GM18508 (cell line): Measurements from ENCODE around the gene HEXIM1.

ENCODE experiments used
- ATAC-seq: cut with Tn5 transposase; IDR thresholded peaks from one replicate; pipeline ENCODE4 v1.9.1; 2021; ENCODE audit warnings: moderate number of reproducible peaks; ENCODE audit not compliant: insufficient read depth, unreplicated experiment

HEXIM1 gene

DNA sequence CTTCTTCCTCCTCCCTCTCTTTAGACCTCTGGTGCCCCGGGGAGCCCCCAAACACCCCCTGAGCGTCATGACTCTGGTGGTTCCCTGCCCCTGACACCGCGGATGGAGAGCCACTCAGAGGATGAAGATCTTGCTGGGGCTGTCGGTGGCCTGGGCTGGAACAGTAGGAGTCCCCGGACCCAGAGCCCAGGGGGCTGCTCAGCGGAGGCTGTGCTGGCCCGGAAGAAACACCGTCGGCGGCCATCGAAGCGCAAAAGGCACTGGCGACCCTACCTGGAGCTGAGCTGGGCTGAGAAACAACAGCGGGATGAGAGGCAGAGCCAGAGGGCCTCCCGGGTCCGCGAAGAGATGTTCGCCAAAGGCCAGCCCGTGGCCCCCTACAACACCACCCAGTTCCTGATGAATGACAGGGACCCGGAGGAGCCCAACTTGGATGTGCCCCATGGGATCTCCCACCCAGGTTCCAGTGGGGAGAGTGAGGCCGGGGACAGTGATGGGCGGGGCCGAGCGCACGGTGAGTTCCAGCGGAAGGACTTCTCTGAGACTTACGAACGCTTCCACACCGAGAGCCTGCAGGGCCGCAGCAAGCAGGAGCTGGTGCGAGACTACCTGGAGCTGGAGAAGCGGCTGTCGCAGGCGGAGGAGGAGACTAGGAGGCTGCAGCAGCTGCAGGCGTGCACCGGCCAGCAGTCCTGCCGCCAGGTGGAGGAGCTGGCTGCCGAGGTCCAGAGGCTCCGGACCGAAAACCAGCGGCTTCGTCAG, 20.9 kb downstream of the HEXIM1 start:
- ATAC-seq = no peak

DNA sequence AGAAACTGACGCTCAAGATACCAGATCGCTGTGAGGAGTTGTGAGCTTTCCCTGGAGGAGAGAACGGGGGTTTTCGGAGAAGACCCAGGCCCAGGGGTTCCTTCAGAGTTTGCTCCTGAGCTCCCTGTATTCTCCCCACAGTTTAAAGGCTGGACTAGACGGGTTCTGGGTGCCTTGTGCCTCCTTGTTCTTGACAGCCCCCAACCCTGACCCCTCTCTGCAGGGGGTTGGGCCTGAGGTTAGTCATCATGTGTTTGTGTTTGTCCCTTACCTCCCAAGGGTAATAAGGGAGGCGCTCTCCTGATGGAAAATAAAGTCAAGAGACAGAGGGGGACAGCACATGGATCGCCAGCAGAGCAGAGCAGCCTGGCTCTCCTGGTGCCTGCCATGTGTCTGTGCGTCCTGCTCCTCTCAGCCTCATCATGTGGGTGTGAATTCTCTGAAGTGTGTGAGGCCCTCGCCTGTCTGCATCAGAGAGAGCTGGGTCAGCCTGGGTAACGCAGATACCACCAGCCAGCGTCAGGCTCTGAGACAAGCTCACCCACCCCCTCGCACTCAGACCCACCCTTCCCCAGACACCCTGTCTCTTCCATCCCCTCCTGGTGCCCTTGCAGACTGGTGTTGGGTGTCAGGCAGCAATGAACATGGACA, 22.1 kb downstream of the HEXIM1 start:
- ATAC-seq = no peak

DNA sequence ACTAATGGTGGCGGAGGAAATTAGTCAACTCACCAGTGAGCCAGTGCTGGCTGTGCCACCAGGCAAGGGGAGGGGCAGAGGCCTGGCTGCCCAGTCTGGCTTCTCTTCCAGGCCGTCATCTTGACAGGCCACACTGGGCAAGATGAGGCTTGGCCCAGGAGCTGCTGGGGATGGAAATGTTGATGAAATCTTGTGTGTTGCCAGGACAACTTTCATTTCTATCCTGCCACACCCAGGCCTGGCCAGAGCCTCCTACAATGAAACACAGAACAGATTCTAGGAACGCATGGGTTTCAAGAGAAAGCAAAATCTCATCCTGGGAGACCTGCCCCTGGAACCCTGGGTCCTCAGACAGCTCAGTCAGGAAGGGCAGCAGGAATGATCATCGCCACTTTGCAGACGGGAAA, 22.7 kb downstream of the HEXIM1 start:
- ATAC-seq = no peak

DNA sequence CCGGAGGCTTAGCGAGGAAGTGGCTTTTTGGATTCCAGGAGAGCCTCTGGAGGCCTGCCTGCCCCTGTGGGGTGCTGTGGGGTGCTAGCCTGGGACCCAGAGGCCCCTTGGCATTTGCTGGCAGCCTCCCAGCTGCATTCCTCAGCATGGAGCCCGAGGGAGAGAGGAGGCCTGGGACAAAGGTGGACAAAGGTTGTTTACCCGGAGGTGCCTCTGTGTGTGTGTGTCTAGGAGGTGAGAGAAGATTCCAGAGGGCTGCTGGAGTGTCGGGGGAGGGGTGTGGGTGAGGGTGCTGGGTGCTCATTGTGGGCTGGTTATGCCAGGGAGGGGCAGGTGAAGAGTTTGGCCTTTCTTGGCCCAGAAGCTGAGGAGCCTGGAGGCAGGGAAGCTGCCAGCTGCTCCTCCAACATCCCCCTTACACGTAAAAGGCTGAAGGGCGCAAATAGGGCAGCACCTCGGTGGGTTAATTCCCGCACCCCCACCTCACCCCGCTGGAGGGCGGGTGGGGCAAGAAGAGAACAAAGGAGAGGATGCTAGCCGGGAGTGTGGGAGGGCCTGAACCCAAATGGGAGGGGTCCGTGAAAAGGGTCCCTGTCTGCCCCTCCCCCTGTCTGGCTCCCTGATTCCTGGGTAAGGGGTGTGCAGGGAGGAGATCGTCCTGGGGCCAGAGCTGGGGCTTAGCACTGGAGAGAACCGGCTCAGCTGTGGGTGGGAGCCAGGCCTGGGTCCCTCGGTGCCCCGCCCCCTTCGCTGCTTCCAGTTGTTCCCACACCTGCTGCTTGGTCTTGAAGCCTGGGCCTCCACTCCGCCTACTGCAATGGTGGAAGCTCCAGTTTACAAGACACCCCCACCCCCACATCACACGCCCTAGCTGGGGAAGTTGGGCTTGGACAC, 23.3 kb downstream of the HEXIM1 start:
- ATAC-seq = no peak

DNA sequence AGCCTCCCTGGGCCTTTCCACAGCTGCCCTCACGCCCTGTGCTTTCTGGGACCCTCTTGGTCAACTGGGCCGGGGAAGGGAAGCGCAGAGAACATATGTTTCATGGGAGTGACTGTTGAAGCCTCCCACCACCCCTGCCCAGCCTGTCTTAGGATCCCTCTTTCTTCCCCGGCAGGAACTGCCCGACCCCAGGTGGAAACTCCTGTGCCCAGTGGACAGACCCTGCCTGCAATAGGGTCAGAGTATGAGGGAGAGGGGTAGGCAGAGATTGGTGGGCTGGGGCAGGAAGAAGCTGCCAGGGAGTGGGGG, 23.9 kb downstream of the HEXIM1 start:
- ATAC-seq = no peak

DNA sequence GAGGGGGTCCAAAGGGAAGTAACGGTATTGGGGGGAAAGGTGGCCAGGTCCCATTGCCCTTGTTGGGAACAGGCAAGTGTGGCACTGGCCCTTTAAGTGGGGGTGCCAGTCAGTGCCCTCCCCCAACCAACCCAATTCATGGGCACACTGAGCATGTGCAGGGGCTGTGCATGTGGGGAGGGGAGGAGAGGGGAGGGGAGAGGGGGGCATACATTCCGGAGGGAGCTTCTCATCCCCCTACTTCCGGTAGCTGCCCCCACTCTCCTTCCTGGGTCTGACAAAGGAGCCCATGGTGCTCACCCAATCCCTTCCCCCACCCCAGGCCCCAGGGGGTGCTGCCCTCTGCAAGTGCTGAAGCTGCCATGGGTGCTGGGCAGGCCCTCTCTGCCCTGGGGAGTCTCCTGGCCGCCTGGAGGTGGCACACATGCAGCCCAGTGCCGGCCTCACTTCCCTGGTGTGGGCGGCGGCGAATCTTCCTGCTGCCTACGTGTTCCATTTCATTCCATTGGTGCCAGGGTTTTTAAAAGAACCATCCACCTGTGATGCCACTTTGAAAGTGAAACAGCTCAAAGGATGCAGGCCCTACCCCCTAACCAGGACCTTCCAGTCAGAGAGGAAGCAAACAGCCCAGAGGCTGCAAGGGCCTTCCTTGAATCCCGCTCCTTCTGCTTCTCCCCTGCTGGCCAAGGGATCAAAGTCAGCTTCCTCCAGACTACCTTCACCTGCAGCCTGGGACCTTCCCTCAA, 24.4 kb downstream of the HEXIM1 start:
- ATAC-seq = no peak

- no peak for ATAC-seq
These were observed 27.5 kb downstream of the HEXIM1 start for GRCh38 chr17:45175759-45176115.

- ATAC-seq = no peak
These were observed 29.3 kb downstream of the HEXIM1 start for GRCh38 chr17:45177563-45177962.

GRCh38 chr17:45184144-45184543, 35.9 kb downstream of the HEXIM1 start:
- ATAC-seq = no peak

DNA sequence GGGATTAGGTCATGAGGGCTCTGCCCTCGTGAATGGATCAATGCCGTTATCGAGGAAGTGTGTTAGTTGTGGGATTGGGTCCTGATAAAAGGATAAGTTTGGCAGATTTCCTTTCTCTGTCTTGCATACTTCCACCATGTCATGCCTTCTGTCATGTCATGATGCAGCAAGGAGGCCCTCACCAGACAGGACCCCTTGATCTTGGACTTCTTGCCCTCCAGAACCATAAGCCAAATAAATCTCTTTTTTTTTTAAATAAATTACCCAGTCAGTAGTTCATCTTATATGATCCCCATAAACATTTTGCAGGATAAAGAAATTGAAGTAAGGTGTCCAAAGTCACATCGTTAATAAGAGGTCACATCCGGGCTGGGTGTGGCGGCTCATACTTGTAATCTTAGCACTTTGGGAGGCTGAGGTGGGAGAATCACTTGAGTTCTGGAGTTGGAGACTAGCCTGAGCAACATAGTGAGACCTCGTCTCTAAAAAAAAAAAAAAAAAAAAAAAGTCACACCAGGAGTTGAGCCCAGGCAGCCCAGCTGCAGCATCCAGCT, 38.6 kb downstream of the HEXIM1 start:
- ATAC-seq = no peak

DNA sequence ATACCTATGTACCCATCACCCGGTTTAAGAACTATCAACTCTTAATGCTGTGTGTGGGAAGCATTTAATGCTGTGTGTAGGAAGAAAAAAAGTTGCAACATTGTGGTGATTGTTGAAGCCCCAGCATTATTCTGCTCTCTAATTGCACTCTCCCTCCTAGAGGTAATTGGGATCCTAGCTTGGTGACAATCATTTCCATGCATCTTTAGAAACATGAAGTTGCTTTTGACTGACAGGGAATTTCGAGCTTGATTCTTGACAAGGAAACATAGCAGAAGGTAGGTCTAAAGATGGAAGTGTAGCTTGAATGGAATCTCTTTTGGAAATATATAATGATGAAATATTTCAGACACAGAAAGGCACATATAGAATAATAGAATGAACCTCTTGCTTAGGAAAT, 40.7 kb downstream of the HEXIM1 start:
- no peak for ATAC-seq

- ATAC-seq = no peak
These were observed 42.4 kb downstream of the HEXIM1 start for GRCh38 chr17:45190503-45191255.

GRCh38 chr17:45195424-45195823, 47.1 kb downstream of the HEXIM1 start:
- ATAC-seq = no peak

- ATAC-seq = no peak
These were observed 48.8 kb downstream of the HEXIM1 start for GRCh38 chr17:45197108-45197507.

DNA sequence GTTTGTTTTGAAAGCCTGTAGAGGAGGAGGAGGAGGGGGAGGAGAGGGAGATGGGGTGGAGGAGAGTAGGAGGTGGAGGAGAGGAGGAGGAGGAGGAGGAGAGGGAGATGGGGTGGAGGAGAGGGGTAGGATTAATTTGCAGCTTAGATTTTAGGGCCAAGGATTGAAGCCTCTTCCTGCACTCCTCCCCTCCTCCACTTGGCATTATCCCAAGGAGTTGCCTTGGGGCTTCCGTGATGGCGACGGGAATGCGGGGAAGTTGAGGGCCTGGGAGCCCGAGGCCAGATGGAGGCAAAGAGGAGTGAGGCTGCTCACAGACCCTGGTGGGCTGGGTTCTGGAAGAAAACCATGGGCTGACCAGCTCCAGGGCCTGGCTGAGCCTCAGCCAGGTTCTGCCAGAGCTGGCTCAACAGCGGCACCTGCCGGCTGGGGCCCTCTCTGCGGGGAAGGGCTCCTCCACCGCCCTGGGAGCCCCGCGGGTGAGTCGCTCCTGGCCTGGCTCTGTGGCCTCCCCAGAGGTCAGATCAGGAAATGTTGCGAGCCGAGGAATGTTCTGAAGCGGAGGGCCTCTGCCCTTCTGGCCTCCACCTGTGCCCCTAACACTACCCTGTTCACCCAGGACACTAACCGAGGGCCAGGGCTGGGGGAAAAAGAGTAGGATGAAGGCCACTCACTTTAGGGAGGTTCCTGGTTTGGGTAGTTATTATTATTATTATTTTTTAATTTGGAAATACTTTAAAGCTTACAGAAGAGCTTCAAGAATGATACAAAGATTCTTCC, 49.5 kb downstream of the HEXIM1 start:
- no peak for ATAC-seq

- ATAC-seq = no peak
These were observed 52.4 kb downstream of the HEXIM1 start for GRCh38 chr17:45200701-45201100.

DNA sequence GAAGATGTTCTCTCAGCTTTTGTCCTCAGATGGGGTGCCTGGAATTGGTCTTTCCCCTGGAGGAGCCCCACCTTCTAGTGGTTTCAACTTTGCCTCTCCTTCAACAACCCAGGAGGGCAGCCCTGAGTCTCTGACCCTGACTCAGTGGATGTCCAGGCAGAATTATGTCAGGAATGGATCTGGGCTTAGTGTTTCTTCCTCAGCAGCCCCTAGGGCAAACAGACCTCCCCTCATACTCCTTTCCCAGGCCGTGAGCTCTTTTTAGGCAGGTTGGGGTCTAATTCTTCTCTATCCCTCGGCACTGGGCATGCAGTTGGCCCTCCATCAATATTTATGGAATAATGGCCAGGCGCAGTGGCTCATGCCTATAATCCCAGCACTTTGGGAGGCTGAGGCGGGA, 53.2 kb downstream of the HEXIM1 start:
- ATAC-seq = no peak
